HG03045 (cell line): Measurements from ENCODE around the gene SCML1.

Experiments used
- ATAC-seq: cut with Tn5 transposase; IDR thresholded peaks from one replicate; pipeline ENCODE4 v1.9.1; 2021; ENCODE audit warnings: mild to moderate bottlenecking, moderate library complexity; ENCODE audit not compliant: unreplicated experiment

Gene SCML1

GRCh38 chrX:17787557-17787956, 50.3 kb downstream of the SCML1 start:
- ATAC-seq = no peak

- ATAC-seq = no peak
These were observed 51.1 kb downstream of the SCML1 start for GRCh38 chrX:17788439-17788838.

DNA sequence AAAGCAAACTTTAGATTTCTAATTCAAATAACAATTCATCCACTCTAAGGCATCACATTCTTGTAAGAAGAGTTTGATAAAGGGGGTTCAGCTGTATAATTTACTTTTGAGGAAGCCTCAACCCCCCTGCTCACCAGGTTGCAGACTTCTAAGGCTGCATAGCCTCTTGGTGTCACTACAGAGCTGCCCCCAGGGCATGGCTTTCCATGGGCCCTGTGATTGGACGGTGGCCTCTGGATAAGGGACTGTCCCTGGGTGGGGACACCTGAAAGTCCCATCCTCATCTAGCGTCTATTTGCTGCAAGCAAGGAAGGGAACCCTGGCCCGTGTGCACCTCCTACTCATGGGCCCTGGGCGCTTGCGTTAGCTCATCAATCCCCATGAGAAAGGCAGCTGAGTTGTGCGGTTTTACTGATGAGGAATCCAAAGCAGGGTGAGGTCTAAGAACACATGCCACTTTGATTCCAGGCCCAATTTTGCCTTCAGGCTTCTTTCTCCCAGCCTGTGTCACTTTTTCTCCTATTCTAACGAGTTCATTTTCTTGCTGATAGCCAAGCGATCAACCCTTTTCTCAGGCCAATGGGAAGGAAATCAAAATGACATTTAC, 51.8 kb downstream of the SCML1 start:
- no peak for ATAC-seq

DNA sequence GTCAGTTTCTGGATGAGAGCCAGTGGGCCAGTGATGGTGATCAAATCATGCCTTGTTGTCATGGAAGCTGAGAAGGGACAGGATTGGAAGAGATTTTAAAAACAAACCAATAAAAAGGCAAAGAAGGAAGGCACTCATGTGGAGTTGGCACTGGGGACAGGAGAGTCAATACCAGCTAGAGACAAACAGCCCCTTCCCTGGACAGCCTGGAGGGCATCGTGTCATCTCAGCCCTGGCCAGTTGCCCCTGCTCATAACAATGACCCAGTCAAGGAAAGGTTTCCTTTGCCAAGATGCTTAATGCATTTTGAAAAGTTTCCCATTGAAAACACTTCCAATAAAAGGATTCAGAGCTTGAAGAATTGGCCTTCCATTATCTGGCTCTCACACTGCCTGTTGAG, 55.5 kb downstream of the SCML1 start:
- ATAC-seq = no peak

GRCh38 chrX:17798921-17799320, 61.6 kb downstream of the SCML1 start:
- no peak for ATAC-seq

- ATAC-seq = no peak
These were observed 64.1 kb downstream of the SCML1 start for GRCh38 chrX:17801431-17801830.

- ATAC-seq = no peak
These were observed 65.5 kb downstream of the SCML1 start for GRCh38 chrX:17802756-17803155.

DNA sequence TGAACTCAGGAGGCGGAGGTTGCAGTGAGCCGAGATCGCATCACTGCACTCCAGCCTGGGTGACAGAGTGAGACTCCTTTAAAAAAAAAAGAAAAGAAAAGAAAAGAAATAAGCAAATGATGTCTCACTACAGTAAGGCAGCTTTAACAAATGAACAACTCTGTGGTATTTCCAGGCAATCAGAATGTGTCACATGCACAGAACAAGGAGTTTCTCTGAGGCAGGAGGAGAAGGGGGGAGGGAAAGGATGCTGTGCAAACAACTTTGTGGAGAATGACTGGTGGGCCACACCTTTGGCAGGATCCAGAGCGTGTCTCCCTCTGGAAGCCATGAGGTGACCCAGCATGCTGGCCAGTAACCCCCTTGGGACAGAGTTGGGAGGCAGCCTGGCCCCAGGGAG, 66.2 kb downstream of the SCML1 start:
- ATAC-seq = no peak
